HepG2 (cell line): ENCODE results near the gene SMARCC1. TPM values are rescaled to one million over a fixed set of nuclear protein-coding genes. Genes with fewer than 3 reads are reported as not detected.

Experiments used
- CC2D1A ChIP-seq: sonication (generic); formaldehyde crosslinking; IDR thresholded peaks from 2 replicates; pipeline ENCODE4 v1.8.1; 2023; ENCODE audit warnings: mild to moderate bottlenecking, missing genetic modification reagents
- CEBPB ChIP-seq: IDR thresholded peaks from 2 replicates; pipeline ENCODE4 v1.6.1; 2011; ENCODE audit warnings: low read depth, low read length, improper control_type of control experiment, borderline replicate concordance
- EZH2 ChIP-seq: conservative IDR thresholded peaks from 2 replicates; pipeline ENCODE4 v1.6.1; 2012; ENCODE audit warnings: mild to moderate bottlenecking, low read depth, low read length, moderate library complexity
- KLF15 ChIP-seq: sonication (generic); formaldehyde crosslinking; IDR thresholded peaks from 2 replicates; pipeline ENCODE4 v1.8.1; 2023; ENCODE audit warnings: borderline replicate concordance, mild to moderate bottlenecking, inconsistent platforms, missing genetic modification reagents, mixed read lengths
- KLF6 ChIP-seq: IDR thresholded peaks from 2 replicates; pipeline ENCODE4 v1.8.0; 2016; ENCODE audit warnings: missing biosample characterization, missing genetic modification reagents
- MYNN ChIP-seq: sonication (generic); formaldehyde crosslinking; IDR thresholded peaks from 2 replicates; pipeline ENCODE4 v1.4.0; 2020; ENCODE audit warnings: mild to moderate bottlenecking, low read depth, missing genetic modification reagents
- NR2F2 ChIP-seq: IDR thresholded peaks from 2 replicates; pipeline ENCODE4 v1.6.1; 2012; ENCODE audit warnings: low read depth, inconsistent platforms, borderline replicate concordance
- RARG ChIP-seq: sonication (generic); formaldehyde crosslinking; IDR thresholded peaks from 2 replicates; pipeline ENCODE4 v1.4.0; 2020; ENCODE audit warnings: low read depth, mild to moderate bottlenecking, missing genetic modification reagents
- STAT5B ChIP-seq: sonication (generic); formaldehyde crosslinking; IDR thresholded peaks from 2 replicates; pipeline ENCODE4 v1.4.0; 2020; ENCODE audit warnings: missing genetic modification reagents
- XBP1 ChIP-seq: sonication (generic); formaldehyde crosslinking; IDR thresholded peaks from 2 replicates; pipeline ENCODE4 v1.5.0; 2020; ENCODE audit warnings: missing genetic modification reagents
- ZFY ChIP-seq: sonication (generic); formaldehyde crosslinking; IDR thresholded peaks from 2 replicates; pipeline ENCODE4 v1.4.0; 2020; ENCODE audit warnings: missing genetic modification reagents
- ZNF143 ChIP-seq: sonication (generic); formaldehyde crosslinking; IDR thresholded peaks from 2 replicates; pipeline ENCODE4 v1.4.0; 2020; ENCODE audit warnings: missing genetic modification reagents
- ZNF234 ChIP-seq: sonication (generic); formaldehyde crosslinking; conservative IDR thresholded peaks from 2 replicates; pipeline ENCODE4 v1.5.1; 2020; ENCODE audit warnings: mild to moderate bottlenecking, missing genetic modification reagents
- ZNF235 ChIP-seq: sonication (generic); formaldehyde crosslinking; IDR thresholded peaks from 2 replicates; pipeline ENCODE4 v1.8.1; 2023; ENCODE audit warnings: mild to moderate bottlenecking, missing genetic modification reagents, borderline replicate concordance
- ZNF501 ChIP-seq: sonication (generic); formaldehyde crosslinking; IDR thresholded peaks from 2 replicates; pipeline ENCODE4 v1.5.1; 2020; ENCODE audit warnings: mild to moderate bottlenecking, moderate library complexity, missing genetic modification reagents
- ZNF562 ChIP-seq: sonication (generic); formaldehyde crosslinking; IDR thresholded peaks from 2 replicates; pipeline ENCODE4 v1.8.0; 2022; ENCODE audit warnings: missing genetic modification reagents, borderline replicate concordance
- ZNF615 ChIP-seq: sonication (generic); formaldehyde crosslinking; IDR thresholded peaks from 2 replicates; pipeline ENCODE4 v1.5.0; 2020; ENCODE audit warnings: mild to moderate bottlenecking, missing genetic modification reagents, borderline replicate concordance
- ZNF775 ChIP-seq: sonication (generic); formaldehyde crosslinking; IDR thresholded peaks from 2 replicates; pipeline ENCODE4 v1.4.0; 2020; ENCODE audit warnings: missing genetic modification reagents, mild to moderate bottlenecking, moderate library complexity, borderline replicate concordance
- polyA plus RNA-seq, 8 experiments: library from polyadenylated mRNA; depleted of rRNA in 3 of 8; stranded (reverse) in 7 of 8; unstranded in 1 of 8; fragments of >200 nt; fragmentation: Illumina TruSeq in 4 of 8; extraction: Trizol in 4 of 8; gene quantifications; 2 replicates each; pipeline versions ENCODE4 v1.2.1 to v1.2.3, GENCODE V29; 2011 to 2016; ENCODE audit warnings: low read depth in 4 of 8, missing spikeins in 1 of 8, mixed read lengths in 1 of 8; ENCODE audit not compliant: insufficient read depth in 1 of 8
- total RNA-seq, 5 experiments: library from RNA; depleted of rRNA; stranded (reverse); fragments of >200 nt; fragmentation: Illumina TruSeq; extraction: Trizol; gene quantifications; 2 replicates each; pipeline ENCODE4 v1.2.3, GENCODE V29; 2016; ENCODE audit warnings: low read depth in 1 of 5
- TF ChIP-seq, protein P1 (sequence below): conservative IDR thresholded peaks from 2 replicates; pipeline ENCODE4 v1.6.1; 2018; ENCODE audit warnings: missing genetic modification reagents
- TF ChIP-seq, protein P2 (sequence below): sonication (generic); formaldehyde crosslinking; IDR thresholded peaks from 2 replicates; pipeline ENCODE4 v1.8.0; 2022; ENCODE audit warnings: mild to moderate bottlenecking, missing genetic modification reagents, borderline replicate concordance
- TF ChIP-seq, protein P3 (sequence below): sonication (generic); formaldehyde crosslinking; conservative IDR thresholded peaks from 2 replicates; pipeline ENCODE4 v1.4.0; 2020; ENCODE audit warnings: missing genetic modification reagents
- TF ChIP-seq, protein P4 (sequence below): sonication (generic); formaldehyde crosslinking; conservative IDR thresholded peaks from 2 replicates; pipeline ENCODE4 v1.8.0; 2022; ENCODE audit warnings: mild to moderate bottlenecking, moderate library complexity, missing genetic modification reagents
- TF ChIP-seq, protein P5 (sequence below): sonication (generic); formaldehyde crosslinking; IDR thresholded peaks from 2 replicates; pipeline ENCODE4 v1.8.0; 2023; ENCODE audit warnings: mild to moderate bottlenecking, missing genetic modification reagents

The SMARCC1 gene
- total and polyA plus RNA-seq, 2 of the 13 experiments (the other 11 are each of a cell fraction or from before 2014, with no cell fraction given) = 47.9 to 58.4 TPM

DNA sequence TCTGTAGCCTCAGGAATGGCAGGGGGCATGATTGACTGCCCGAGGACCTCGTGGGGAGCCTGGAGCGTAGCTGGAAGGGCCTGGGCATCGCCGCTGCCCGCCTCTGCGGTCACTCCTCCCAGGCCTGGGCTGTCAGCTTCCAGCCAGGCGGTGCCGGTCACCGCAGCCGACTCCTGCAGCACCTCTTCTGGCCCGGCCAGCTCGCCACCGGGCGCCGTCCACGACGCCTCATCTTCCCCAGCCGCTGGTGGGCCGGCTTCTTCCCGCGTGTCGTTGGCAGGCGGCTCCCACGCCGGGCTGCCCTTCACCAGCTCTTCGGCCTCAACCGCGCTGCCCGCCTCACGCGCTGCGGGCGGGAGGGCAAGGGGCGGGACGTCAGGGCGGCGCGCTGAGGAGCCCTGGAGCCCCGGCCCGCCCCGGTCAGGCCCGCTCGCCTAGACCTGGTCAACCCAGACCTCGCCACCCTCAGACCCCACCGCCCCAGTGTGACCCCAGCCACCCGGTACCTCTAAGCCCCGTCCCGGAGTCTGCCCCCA, 204.0 kb downstream of the SMARCC1 start (continued):
- TF ChIP-seq, protein P1, sequence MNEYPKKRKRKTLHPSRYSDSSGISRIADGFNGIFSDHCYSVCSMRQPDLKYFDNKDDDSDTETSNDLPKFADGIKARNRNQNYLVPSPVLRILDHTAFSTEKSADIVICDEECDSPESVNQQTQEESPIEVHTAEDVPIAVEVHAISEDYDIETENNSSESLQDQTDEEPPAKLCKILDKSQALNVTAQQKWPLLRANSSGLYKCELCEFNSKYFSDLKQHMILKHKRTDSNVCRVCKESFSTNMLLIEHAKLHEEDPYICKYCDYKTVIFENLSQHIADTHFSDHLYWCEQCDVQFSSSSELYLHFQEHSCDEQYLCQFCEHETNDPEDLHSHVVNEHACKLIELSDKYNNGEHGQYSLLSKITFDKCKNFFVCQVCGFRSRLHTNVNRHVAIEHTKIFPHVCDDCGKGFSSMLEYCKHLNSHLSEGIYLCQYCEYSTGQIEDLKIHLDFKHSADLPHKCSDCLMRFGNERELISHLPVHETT (CRISPR knock-in tag) = no peak
- no peak for TF ChIP-seq ZNF501 (CRISPR knock-in tag)
- TF ChIP-seq CC2D1A (CRISPR knock-in tag) = no peak
- TF ChIP-seq MYNN (CRISPR knock-in tag) = no peak
- no peak for TF ChIP-seq XBP1 (CRISPR knock-in tag)
- TF ChIP-seq, protein P2, sequence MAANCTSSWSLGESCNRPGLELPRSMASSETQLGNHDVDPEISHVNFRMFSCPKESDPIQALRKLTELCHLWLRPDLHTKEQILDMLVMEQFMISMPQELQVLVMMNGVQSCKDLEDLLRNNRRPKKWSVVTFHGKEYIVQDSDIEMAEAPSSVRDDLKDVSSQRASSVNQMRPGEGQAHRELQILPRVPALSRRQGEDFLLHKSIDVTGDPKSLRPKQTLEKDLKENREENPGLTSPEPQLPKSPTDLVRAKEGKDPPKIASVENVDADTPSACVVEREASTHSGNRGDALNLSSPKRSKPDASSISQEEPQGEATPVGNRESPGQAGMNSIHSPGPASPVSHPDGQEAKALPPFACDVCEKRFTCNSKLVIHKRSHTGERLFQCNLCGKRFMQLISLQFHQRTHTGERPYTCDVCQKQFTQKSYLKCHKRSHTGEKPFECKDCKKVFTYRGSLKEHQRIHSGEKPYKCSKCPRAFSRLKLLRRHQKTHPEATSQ (CRISPR knock-in tag) = no peak
- 0 out of 2 replicates have a peak, but pooled peaks have one; percentile 23 for TF ChIP-seq ZFY (CRISPR knock-in tag)
- no peak for TF ChIP-seq ZNF775
- TF ChIP-seq ZNF234 (CRISPR knock-in tag) = no peak
- TF ChIP-seq NR2F2 = no peak
- TF ChIP-seq, protein P3, sequence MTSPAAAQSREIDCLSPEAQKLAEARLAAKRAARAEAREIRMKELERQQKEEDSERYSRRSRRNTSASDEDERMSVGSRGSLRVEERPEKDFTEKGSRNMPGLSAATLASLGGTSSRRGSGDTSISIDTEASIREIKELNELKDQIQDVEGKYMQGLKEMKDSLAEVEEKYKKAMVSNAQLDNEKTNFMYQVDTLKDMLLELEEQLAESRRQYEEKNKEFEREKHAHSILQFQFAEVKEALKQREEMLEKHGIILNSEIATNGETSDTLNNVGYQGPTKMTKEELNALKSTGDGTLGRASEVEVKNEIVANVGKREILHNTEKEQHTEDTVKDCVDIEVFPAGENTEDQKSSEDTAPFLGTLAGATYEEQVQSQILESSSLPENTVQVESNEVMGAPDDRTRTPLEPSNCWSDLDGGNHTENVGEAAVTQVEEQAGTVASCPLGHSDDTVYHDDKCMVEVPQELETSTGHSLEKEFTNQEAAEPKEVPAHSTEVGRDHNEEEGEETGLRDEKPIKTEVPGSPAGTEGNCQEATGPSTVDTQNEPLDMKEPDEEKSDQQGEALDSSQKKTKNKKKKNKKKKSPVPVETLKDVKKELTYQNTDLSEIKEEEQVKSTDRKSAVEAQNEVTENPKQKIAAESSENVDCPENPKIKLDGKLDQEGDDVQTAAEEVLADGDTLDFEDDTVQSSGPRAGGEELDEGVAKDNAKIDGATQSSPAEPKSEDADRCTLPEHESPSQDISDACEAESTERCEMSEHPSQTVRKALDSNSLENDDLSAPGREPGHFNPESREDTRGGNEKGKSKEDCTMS (CRISPR knock-in tag) = no peak
- no peak for TF ChIP-seq ZNF562 (CRISPR knock-in tag)
- TF ChIP-seq KLF15 (CRISPR knock-in tag) = no peak
- no peak for TF ChIP-seq CEBPB
- TF ChIP-seq KLF6 (CRISPR knock-in tag) = no peak
- no peak for TF ChIP-seq ZNF143 (CRISPR knock-in tag)
- no peak for TF ChIP-seq ZNF235 (CRISPR knock-in tag)
- TF ChIP-seq STAT5B (CRISPR knock-in tag) = no peak
- TF ChIP-seq ZNF615 (CRISPR knock-in tag) = no peak
- TF ChIP-seq, protein P4, sequence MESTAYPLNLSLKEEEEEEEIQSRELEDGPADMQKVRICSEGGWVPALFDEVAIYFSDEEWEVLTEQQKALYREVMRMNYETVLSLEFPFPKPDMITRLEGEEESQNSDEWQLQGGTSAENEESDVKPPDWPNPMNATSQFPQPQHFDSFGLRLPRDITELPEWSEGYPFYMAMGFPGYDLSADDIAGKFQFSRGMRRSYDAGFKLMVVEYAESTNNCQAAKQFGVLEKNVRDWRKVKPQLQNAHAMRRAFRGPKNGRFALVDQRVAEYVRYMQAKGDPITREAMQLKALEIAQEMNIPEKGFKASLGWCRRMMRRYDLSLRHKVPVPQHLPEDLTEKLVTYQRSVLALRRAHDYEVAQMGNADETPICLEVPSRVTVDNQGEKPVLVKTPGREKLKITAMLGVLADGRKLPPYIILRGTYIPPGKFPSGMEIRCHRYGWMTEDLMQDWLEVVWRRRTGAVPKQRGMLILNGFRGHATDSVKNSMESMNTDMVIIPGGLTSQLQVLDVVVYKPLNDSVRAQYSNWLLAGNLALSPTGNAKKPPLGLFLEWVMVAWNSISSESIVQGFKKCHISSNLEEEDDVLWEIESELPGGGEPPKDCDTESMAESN = no peak
- peak; percentile 65; the same call in 1 of the 2 replicates for TF ChIP-seq EZH2
- TF ChIP-seq RARG (CRISPR knock-in tag) = no peak
- TF ChIP-seq, protein P5, sequence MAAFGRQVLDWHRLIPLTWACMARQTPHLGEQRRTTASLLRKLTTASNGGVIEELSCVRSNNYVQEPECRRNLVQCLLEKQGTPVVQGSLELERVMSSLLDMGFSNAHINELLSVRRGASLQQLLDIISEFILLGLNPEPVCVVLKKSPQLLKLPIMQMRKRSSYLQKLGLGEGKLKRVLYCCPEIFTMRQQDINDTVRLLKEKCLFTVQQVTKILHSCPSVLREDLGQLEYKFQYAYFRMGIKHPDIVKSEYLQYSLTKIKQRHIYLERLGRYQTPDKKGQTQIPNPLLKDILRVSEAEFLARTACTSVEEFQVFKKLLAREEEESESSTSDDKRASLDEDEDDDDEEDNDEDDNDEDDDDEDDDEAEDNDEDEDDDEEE (CRISPR knock-in tag) = peak; percentile 91
